ENCODE results near the gene VWC2L. TPM values are rescaled to one million over a fixed set of nuclear protein-coding genes. Genes with fewer than 3 reads are reported as not detected.

Gene VWC2L
- total RNA-seq, 1 donor, result not detected

DNA sequence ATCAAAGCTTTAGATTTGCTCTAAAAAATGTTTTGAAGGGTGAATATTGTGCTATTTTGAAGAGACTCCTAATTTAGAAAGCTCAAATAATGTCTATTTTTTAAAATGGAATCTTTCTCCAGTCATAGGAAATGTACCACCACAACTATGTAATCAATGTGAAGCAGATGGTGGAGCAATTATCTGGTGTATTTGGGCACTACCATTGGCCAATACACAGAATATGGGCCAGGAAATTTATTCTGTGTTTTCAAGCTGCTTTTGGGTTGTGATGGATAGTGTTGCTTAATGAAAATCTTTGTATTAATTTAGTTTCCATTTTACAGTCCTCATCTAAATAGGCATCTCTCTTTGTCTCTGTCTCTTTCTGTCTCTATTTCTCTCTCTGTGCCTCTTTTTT is 17.1 kb upstream of the VWC2L start:
- H3K27ac ChIP-seq (ENCODE audit: low read depth, low read length), result no peak overlapping the region
- H3K4me3 ChIP-seq (ENCODE audit: insufficient read depth, low read length), result no peak overlapping the region
- H3K4me1 ChIP-seq (ENCODE audit: insufficient read depth, low read length), result no peaks in the 10 kb centered on the region
- no peaks in the 10 kb centered on the region for H3K9me3 ChIP-seq (ENCODE audit: low read depth, low read length)
- H3K27me3 ChIP-seq (ENCODE audit: insufficient read depth, low read length), result no peaks in the 10 kb centered on the region
- no peak for TF ChIP-seq CTCF (IDR thresholded peaks at IDR 0.05; ENCODE audit: extremely low read depth, low read depth, low read length)
- DNase-seq (ENCODE audit: insufficient read length, low spot score, missing footprints), result no peak
- H3K4me2 ChIP-seq (ENCODE audit: insufficient read depth, low read length), result no peak overlapping the region
- no peaks in the 10 kb centered on the region for H3K36me3 ChIP-seq (ENCODE audit: insufficient read depth, low read length)
- H4K20me1 ChIP-seq (ENCODE audit: insufficient read depth, low read length), result no peaks in the 10 kb centered on the region
- no peaks in the 10 kb centered on the region for H3K79me2 ChIP-seq (ENCODE audit: insufficient read depth, low read length)
- no peak overlapping the region for H2AFZ ChIP-seq (ENCODE audit: low read length)

DNA sequence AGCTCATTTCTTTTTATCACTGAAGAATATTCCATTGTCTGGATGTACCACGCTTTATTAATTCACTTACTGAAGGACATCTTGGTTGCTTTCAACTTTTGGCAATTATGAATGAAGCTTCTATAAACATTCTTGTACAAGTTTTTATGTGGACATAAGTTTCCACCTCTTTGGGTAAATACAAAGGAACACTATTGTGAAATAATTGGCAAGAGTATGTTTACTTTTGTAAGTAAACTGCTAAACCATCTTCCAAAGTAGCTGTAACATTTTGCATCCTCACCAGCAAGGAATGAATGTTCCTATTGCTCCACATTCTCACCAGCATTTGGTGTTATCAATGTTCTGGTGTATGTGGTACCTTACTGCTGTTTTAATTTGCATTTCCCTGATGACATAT is 15.8 kb upstream of the VWC2L start:
- no peak overlapping the region for H2AFZ ChIP-seq (ENCODE audit: low read length)
- no peak overlapping the region for H3K4me3 ChIP-seq (ENCODE audit: insufficient read depth, low read length)
- H3K27me3 ChIP-seq (ENCODE audit: insufficient read depth, low read length), result no peaks in the 10 kb centered on the region
- no peaks in the 10 kb centered on the region for H3K4me1 ChIP-seq (ENCODE audit: insufficient read depth, low read length)
- no peak for TF ChIP-seq CTCF (IDR thresholded peaks at IDR 0.05; ENCODE audit: extremely low read depth, low read depth, low read length)
- no peaks in the 10 kb centered on the region for H3K79me2 ChIP-seq (ENCODE audit: insufficient read depth, low read length)
- H3K36me3 ChIP-seq (ENCODE audit: insufficient read depth, low read length), result no peaks in the 10 kb centered on the region
- no peaks in the 10 kb centered on the region for H3K9me3 ChIP-seq (ENCODE audit: low read depth, low read length)
- no peak overlapping the region for H3K27ac ChIP-seq (ENCODE audit: low read depth, low read length)
- no peak for DNase-seq (ENCODE audit: insufficient read length, low spot score, missing footprints)
- no peak overlapping the region for H3K4me2 ChIP-seq (ENCODE audit: insufficient read depth, low read length)
- H4K20me1 ChIP-seq (ENCODE audit: insufficient read depth, low read length), result no peaks in the 10 kb centered on the region

DNA sequence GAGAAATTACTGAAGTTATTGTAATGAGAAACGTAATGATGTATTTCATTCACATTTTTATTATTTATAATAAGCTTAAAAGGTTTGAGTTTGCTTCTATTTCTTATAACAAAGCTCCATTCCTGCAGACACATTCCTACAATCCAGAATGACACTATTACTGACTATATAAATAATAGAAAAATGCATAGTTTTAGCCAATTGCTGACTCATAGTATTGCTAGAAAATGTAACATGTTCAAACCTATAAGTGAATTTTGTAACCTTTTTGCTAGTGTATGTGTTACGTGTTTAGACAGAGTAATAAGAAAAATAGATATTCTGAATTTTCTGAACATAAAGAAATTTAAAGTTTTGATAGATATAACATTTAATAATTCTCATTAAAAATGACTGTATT is 9.3 kb upstream of the VWC2L start:
- H3K9me3 ChIP-seq (ENCODE audit: low read depth, low read length), result no peaks in the 10 kb centered on the region
- no peak overlapping the region for H3K4me2 ChIP-seq (ENCODE audit: insufficient read depth, low read length)
- H3K27me3 ChIP-seq (ENCODE audit: insufficient read depth, low read length), result no peaks in the 10 kb centered on the region
- H3K27ac ChIP-seq (ENCODE audit: low read depth, low read length), result no peak overlapping the region
- H4K20me1 ChIP-seq (ENCODE audit: insufficient read depth, low read length), result no peaks in the 10 kb centered on the region
- no peaks in the 10 kb centered on the region for H3K36me3 ChIP-seq (ENCODE audit: insufficient read depth, low read length)
- no peak for DNase-seq (ENCODE audit: insufficient read length, low spot score, missing footprints)
- no peaks in the 10 kb centered on the region for H3K79me2 ChIP-seq (ENCODE audit: insufficient read depth, low read length)
- no peak for TF ChIP-seq CTCF (IDR thresholded peaks at IDR 0.05; ENCODE audit: extremely low read depth, low read depth, low read length)
- no peaks in the 10 kb centered on the region for H3K4me1 ChIP-seq (ENCODE audit: insufficient read depth, low read length)
- no peak overlapping the region for H3K4me3 ChIP-seq (ENCODE audit: insufficient read depth, low read length)
- no peak overlapping the region for H2AFZ ChIP-seq (ENCODE audit: low read length)

- Histone ChIP-seq H3K27me3 (ENCODE audit: insufficient read depth, low read length) (no peaks in the 10 kb centered on the region), H3K36me3 (ENCODE audit: insufficient read depth, low read length) (no peaks in the 10 kb centered on the region), H3K27ac (ENCODE audit: low read depth, low read length) (no peak overlapping the region), H3K4me1 (ENCODE audit: insufficient read depth, low read length) (no peaks in the 10 kb centered on the region), H3K4me2 (ENCODE audit: insufficient read depth, low read length) (no peak overlapping the region), H3K9me3 (ENCODE audit: low read depth, low read length) (no peaks in the 10 kb centered on the region), H2AFZ (ENCODE audit: low read length) (no peak overlapping the region), H3K79me2 (ENCODE audit: insufficient read depth, low read length) (no peaks in the 10 kb centered on the region), H4K20me1 (ENCODE audit: insufficient read depth, low read length) (no peaks in the 10 kb centered on the region), H3K4me3 (ENCODE audit: insufficient read depth, low read length) (no peak overlapping the region)
- no peak for TF ChIP-seq CTCF (IDR thresholded peaks at IDR 0.05; ENCODE audit: extremely low read depth, low read depth, low read length)
- no peak for DNase-seq (ENCODE audit: insufficient read length, low spot score, missing footprints)
Observed at GRCh38 chr2:214410128-214410775, 602 bp upstream of the VWC2L start.

All from osteoblast (primary cell).